ENCODE data around the gene TBC1D24. TPM values are rescaled to one million over a fixed set of nuclear protein-coding genes. Genes with fewer than 3 reads are reported as not detected.

Gene TBC1D24
- total and polyA plus RNA-seq, 4 donors, result 9.0 to 35.7 (median 23.3) TPM

- Histone ChIP-seq H3K27ac (ENCODE audit: low read depth in 1 of 2, low read length in 1 of 2) (no peak overlapping the region), H3K36me3 (ENCODE audit: control insufficient read depth in 4 of 4, insufficient read depth in 4 of 4, low read length in 4 of 4) (peaks cover 0 to 4% (median 0%) of the 10 kb centered on the region in 4 donors), H3K9me3 (ENCODE audit: control insufficient read depth in 4 of 4, insufficient read depth in 3 of 4, low read length in 3 of 4) (no peaks in the 10 kb centered on the region), H3K4me1 (ENCODE audit: control insufficient read depth in 5 of 5, insufficient read depth in 5 of 5, low read length in 5 of 5) (peaks cover 0 to 31% (median 6%) of the 10 kb centered on the region in 5 donors), H3K4me3 (no peak overlapping the region), H3K27me3 (ENCODE audit: control insufficient read depth in 3 of 3, insufficient read depth in 3 of 3, low read length in 2 of 3) (peaks cover 0 to 5% (median 0%) of the 10 kb centered on the region in 3 donors), H3K9ac (ENCODE audit: insufficient read depth in 1 of 2, low read length in 2 of 2) (no peak overlapping the region)
- 87 to 91% methylated on average over 9 to 12 of the region's 12 CpGs for WGBS, 2 donors
- no peak for TF ChIP-seq CTCF (IDR thresholded peaks at IDR 0.05; ENCODE audit: control extremely low read depth, extremely low read depth)
- DNase-seq, result no peak
- no peak for ATAC-seq (ENCODE audit: insufficient read depth, low FRiP score)
Observed at GRCh38 chr16:2464333-2464732, 10.6 kb upstream of the TBC1D24 start.

DNA sequence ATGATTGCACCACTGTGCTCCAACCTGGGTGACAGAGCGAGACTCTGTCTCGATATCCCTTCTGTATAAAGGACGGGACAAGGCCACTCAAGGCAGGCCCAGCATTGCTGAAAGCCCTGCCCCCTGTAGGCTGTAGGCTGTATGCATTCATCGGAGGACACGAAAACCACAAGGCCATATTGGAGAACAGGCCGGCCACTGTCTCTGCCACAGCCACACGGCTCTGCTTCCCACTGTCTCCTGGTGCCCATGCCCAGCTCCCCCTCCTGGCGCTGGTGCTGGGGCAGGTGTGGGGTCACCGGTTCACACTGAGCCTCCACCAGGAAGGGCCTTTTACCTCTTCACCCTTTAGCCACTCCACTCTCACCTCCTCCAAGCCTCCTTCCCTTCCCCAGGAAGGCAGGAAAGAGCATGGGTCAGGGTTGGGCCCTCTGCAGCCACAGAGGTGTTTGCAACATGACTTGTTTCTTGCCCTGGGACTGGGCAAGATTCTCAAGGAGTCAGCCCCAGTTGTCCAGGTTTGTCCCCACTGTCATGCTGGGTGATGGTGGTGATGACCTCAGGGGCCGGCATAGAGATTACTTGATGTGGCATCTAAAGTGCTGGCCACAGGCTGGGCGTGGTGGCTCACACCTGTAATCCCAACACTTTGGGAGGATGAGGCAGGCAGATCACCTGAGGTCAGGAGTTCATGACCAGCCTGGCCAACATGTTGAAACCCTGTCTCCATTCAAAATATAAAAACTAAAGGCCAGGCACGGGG lies 9.1 kb upstream of the TBC1D24 start:
- no peak for ATAC-seq (ENCODE audit: insufficient read depth, low FRiP score)

GRCh38 chr16:2466667-2467527 lies 8.0 kb upstream of the TBC1D24 start:
- no peak for TF ChIP-seq CTCF (IDR thresholded peaks at IDR 0.05; ENCODE audit: control extremely low read depth, extremely low read depth)
- peaks cover 0 to 4% (median 0%) of the 10 kb centered on the region in 4 donors for H3K36me3 ChIP-seq (ENCODE audit: control insufficient read depth in 4 of 4, insufficient read depth in 4 of 4, low read length in 4 of 4)
- DNase-seq (no peak), ATAC-seq (ENCODE audit: insufficient read depth, low FRiP score) (no peak)
- peaks cover 0 to 42% (median 11%) of the 10 kb centered on the region in 5 donors for H3K4me1 ChIP-seq (ENCODE audit: control insufficient read depth in 5 of 5, insufficient read depth in 5 of 5, low read length in 5 of 5)
- H3K9me3 ChIP-seq (ENCODE audit: control insufficient read depth in 4 of 4, insufficient read depth in 3 of 4, low read length in 3 of 4), result no peaks in the 10 kb centered on the region
- no peak overlapping the region for H3K4me3 ChIP-seq
- WGBS, 2 donors, result 69 to 78% methylated on average over 29 of the region's 29 CpGs
- no peak overlapping the region for H3K27ac ChIP-seq (ENCODE audit: low read depth in 1 of 2, low read length in 1 of 2)
- no peak overlapping the region for H3K9ac ChIP-seq (ENCODE audit: insufficient read depth in 1 of 2, low read length in 2 of 2)
- peaks cover 0 to 5% (median 0%) of the 10 kb centered on the region in 3 donors for H3K27me3 ChIP-seq (ENCODE audit: control insufficient read depth in 3 of 3, insufficient read depth in 3 of 3, low read length in 2 of 3)

More for the DNA sequence above, 9.1 kb upstream of the TBC1D24 start:
- Histone ChIP-seq H3K4me3 (no peak overlapping the region), H3K27ac (ENCODE audit: low read depth in 1 of 2, low read length in 1 of 2) (no peak overlapping the region), H3K9ac (ENCODE audit: insufficient read depth in 1 of 2, low read length in 2 of 2) (no peak overlapping the region), H3K4me1 (ENCODE audit: control insufficient read depth in 5 of 5, insufficient read depth in 5 of 5, low read length in 5 of 5) (peaks cover 0 to 37% (median 10%) of the 10 kb centered on the region in 5 donors), H3K27me3 (ENCODE audit: control insufficient read depth in 3 of 3, insufficient read depth in 3 of 3, low read length in 2 of 3) (peaks cover 0 to 5% (median 0%) of the 10 kb centered on the region in 3 donors), H3K36me3 (ENCODE audit: control insufficient read depth in 4 of 4, insufficient read depth in 4 of 4, low read length in 4 of 4) (peaks cover 0 to 4% (median 0%) of the 10 kb centered on the region in 4 donors), H3K9me3 (ENCODE audit: control insufficient read depth in 4 of 4, insufficient read depth in 3 of 4, low read length in 3 of 4) (no peaks in the 10 kb centered on the region)
- TF ChIP-seq CTCF (IDR thresholded peaks at IDR 0.05; ENCODE audit: control extremely low read depth, extremely low read depth), result no peak
- WGBS, 2 donors, result 80 to 81% methylated on average over 12 of the region's 12 CpGs
- DNase-seq, result no peak

Measured in lung (tissue), 12 donors.